K562 (cell line): Measurements from ENCODE around the gene CLEC18A. TPM values are rescaled to one million over a fixed set of nuclear protein-coding genes. Genes with fewer than 3 reads are reported as not detected.

Experiments used
- ATAC-seq: fragments of 200-7000 bp; cut with Tn5 transposase; 3 replicates; pipeline ENCODE4 v1.9.1; 2020; ENCODE audit warnings: moderate library complexity
- BruUV-seq: library from RNA; stranded (reverse); fragments of 400-500 nt; replicated peaks from 2 replicates; lab custom pipeline; 2021; lab: Mats Ljungman, UMichigan
- CTCF ChIA-PET: fragments of 300-600 bp; formaldehyde crosslinking; extraction: SDS; loops from one replicate; lab custom pipeline; 2021; ENCODE audit warnings: low intra/inter-chr PET ratio; lab: Yijun Ruan, JAX
- POLR2A ChIA-PET: fragments of 300-600, 350-650 bp; sonication (Branson Sonifier 250); formaldehyde crosslinking; extraction: SDS; loops from one replicate; lab custom pipeline; 2021; ENCODE audit warnings: antibody characterized with exemption, inconsistent platforms; lab: Yijun Ruan, JAX
- DNase-seq, 4 experiments: peaks; one replicate each; pipeline versions ENCODE4 v3.0.0 to v3.0.0-alpha.2; 2011 to 2018; ENCODE audit warnings: low spot score in 3 of 4, mixed read lengths in 3 of 4; ENCODE audit errors: extremely low read depth in 1 of 4
- FAIRE-seq: peaks from 2 replicates; lab custom pipeline; 2011; peaks lifted over from hg19 to GRCh38; lab: Jason Lieb, UNC
- H2AFZ ChIP-seq: 2 replicates; pipeline ENCODE4 v1.6.0; 2011; ENCODE audit warnings: low read depth, low read length, control low read depth, inconsistent platforms
- H3K27ac ChIP-seq: fragments of 200-600 bp; 3 replicates; pipeline ENCODE4 v1.8.0; 2011; ENCODE audit warnings: low read depth, mild to moderate bottlenecking, control low read depth, inconsistent platforms, low read length, moderate library complexity, mixed read lengths; ENCODE audit errors: extremely low read depth
- H3K27me3 ChIP-seq, 2 experiments: fragments of 300-600 bp in 1 of 2; 2 replicates in 1 of 2; 3 replicates in 1 of 2; pipeline versions ENCODE4 v1.6.0 to v1.8.0; 2011; ENCODE audit warnings: inconsistent platforms in 2 of 2, low read length in 2 of 2, mild to moderate bottlenecking in 1 of 2, mixed read lengths in 1 of 2, moderate library complexity in 1 of 2; ENCODE audit not compliant: control insufficient read depth in 2 of 2, insufficient read depth in 2 of 2
- H3K36me3 ChIP-seq: fragments of 300-600 bp; 3 replicates; pipeline ENCODE4 v1.8.0; 2011; ENCODE audit warnings: mild to moderate bottlenecking, low read length, inconsistent platforms; ENCODE audit not compliant: control insufficient read depth, insufficient read depth
- H3K4me1 ChIP-seq, 2 experiments: fragments of 200-600 bp in 1 of 2; replicated peaks in 1 of 2; 2 replicates in 1 of 2; 3 replicates in 1 of 2; pipeline versions ENCODE4 v1.5.1 to v1.8.0; 2011; ENCODE audit warnings: inconsistent platforms in 2 of 2, low read length in 2 of 2, mild to moderate bottlenecking in 1 of 2, mixed read lengths in 1 of 2, moderate library complexity in 1 of 2; ENCODE audit not compliant: control insufficient read depth in 2 of 2, insufficient read depth in 2 of 2
- H3K4me2 ChIP-seq: 2 replicates; pipeline ENCODE4 v1.6.1; 2011; ENCODE audit warnings: low read length, control low read depth, inconsistent platforms, mixed read lengths; ENCODE audit not compliant: insufficient read depth
- H3K4me3 ChIP-seq: fragments of 200-600 bp; sonication (generic), shearing (Covaris generic); 2 replicates; pipeline ENCODE4 v1.5.1; 2016; ENCODE audit warnings: control low read depth, inconsistent platforms
- H3K79me2 ChIP-seq: fragments of 200-600 bp; 3 replicates; pipeline ENCODE4 v1.8.0; 2011; ENCODE audit warnings: low read length, inconsistent platforms; ENCODE audit not compliant: control insufficient read depth, insufficient read depth
- H3K9ac ChIP-seq, 2 experiments: 2 replicates each; pipeline versions ENCODE4 v1.6.0 to v1.6.1; 2011; ENCODE audit warnings: low read depth in 2 of 2, low read length in 2 of 2, control low read depth in 1 of 2, inconsistent platforms in 1 of 2, mild to moderate bottlenecking in 1 of 2, mixed read lengths in 1 of 2; ENCODE audit not compliant: insufficient read depth in 1 of 2
- H3K9me1 ChIP-seq: one replicate; pipeline ENCODE4 v1.6.0; 2011; ENCODE audit warnings: inconsistent platforms, mild to moderate bottlenecking, low read length, moderate library complexity; ENCODE audit not compliant: control insufficient read depth, insufficient read depth
- H3K9me3 ChIP-seq: replicated peaks from 2 replicates; pipeline ENCODE4 v1.5.1; 2011; ENCODE audit warnings: low read depth, low read length, inconsistent platforms; ENCODE audit not compliant: control insufficient read depth, insufficient read depth
- H4K20me1 ChIP-seq: replicated peaks from 2 replicates; pipeline ENCODE4 v1.6.1; 2011; ENCODE audit warnings: low read length, inconsistent platforms, mixed read lengths; ENCODE audit not compliant: control insufficient read depth, insufficient read depth
- TFE3 ChIP-seq: fragments of 450-650 bp; formaldehyde crosslinking; IDR thresholded peaks from 2 replicates; pipeline ENCODE4 v1.4.0; 2020; ENCODE audit warnings: mild to moderate bottlenecking, mixed read lengths
- ZNF263 ChIP-seq: sonication (generic); formaldehyde crosslinking; IDR thresholded peaks from 2 replicates; pipeline ENCODE4 v1.8.0; 2022; ENCODE audit warnings: mild to moderate bottlenecking, missing genetic modification reagents, borderline replicate concordance
- WGBS: fragments of 100-300 bp; shearing (Covaris generic); methylation state at CpG from one replicate; pipeline ENCODE4 v1.1.6; 2016; ENCODE audit warnings: low coverage, mixed read lengths; ENCODE audit not compliant: insufficient coverage; ENCODE audit errors: missing lambda C conversion rate; 5-methylcytosine and 5-hydroxymethylcytosine counted together
- in situ Hi-C: fragments of 300-500 bp; cut with MboI; formaldehyde crosslinking; loops from 4 replicates; pipeline ENCODE4 v1.15.0; 2018; ENCODE audit warnings: inconsistent platforms, mixed read lengths
- intact Hi-C: fragments of 100-400 bp; cut with micrococcal nuclease; formaldehyde crosslinking; loops from 2 replicates; pipeline ENCODE4 v1.14.2; 2022
- polyA plus RNA-seq, 8 experiments: library from polyadenylated mRNA; depleted of rRNA in 4 of 8; stranded (reverse) in 5 of 8; unstranded in 3 of 8; fragments of >200 nt; fragmentation: Nextera tagmentation in 2 of 8; fragmentation: Illumina TruSeq in 1 of 8; extraction: Ambion mirVana in 2 of 8; extraction: Trizol in 1 of 8; gene quantifications; 2 replicates each; pipeline versions ENCODE4 v1.2.1 to v1.2.3, GENCODE V29; 2011 to 2014; ENCODE audit warnings: inconsistent platforms in 1 of 8, missing spikeins in 1 of 8
- total RNA-seq, 7 experiments: library from RNA; depleted of rRNA in 6 of 7; stranded (reverse); fragments of >200 nt in 6 of 7; fragmentation: Illumina TruSeq in 2 of 7; extraction: Trizol in 2 of 7; gene quantifications; 2 replicates each; pipeline versions ENCODE4 v1.2.1 to v1.2.3, GENCODE V29; 2011 to 2021; ENCODE audit warnings: low replicate concordance in 1 of 7
- TF ChIP-seq, protein P1 (sequence below): fragments of 250-450 bp; sonication (Bioruptor Pico); IDR thresholded peaks from 2 replicates; pipeline ENCODE4 v1.4.0; 2020

The CLEC18A gene
- total and polyA plus RNA-seq, 9 of the 15 experiments (the other 6 are each of a cell fraction or from before 2014, with no cell fraction given), result 0.08 to 0.33 (median 0.23) TPM; not detected in 2

DNA sequence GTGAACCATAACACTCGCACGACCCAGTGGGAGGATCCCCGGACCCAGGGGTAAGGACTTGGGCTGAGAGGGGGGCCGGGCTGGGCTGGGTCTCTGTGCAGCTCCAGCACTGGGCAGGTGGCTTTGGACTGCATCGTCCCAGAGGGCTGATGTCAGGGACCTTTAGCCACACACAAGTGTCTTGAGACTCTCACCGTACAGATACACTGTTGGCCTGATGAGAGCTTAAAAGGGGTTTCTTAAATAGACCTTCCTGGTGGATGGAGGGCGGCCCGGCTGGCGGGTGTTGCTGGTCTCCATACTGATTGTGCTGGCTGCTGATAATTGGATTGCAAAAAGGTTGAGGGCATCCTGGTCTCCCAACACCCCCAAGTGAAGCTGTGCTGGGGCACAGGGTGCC is 21.7 kb upstream of the CLEC18A start:
- no peaks in the 10 kb centered on the region for H3K27me3 ChIP-seq
- in situ Hi-C loops, result loop anchor here (5.0 kb wide), 2 partner anchors 142 to 222 kb away; no protein-coding TSS in a partner anchor
- H3K27ac ChIP-seq, result no peak overlapping the region
- no TSS peak for BruUV-seq
- no peak overlapping the region for H2AFZ ChIP-seq
- no peaks in the 10 kb centered on the region for H3K9me1 ChIP-seq
- H4K20me1 ChIP-seq, result no peaks in the 10 kb centered on the region; the same call in 1 of the 2 replicates
- DNase-seq (no peak), ATAC-seq (no peak), FAIRE-seq (no peak)
- intact Hi-C loops, result no loop called here
- ChIA-PET POLR2A (interaction anchor here (0.5 kb wide), 1 partner anchor 25 kb away, joined by 3 read pairs; no protein-coding TSS in a partner anchor), CTCF (interaction anchor here (0.6 to 3.6 kb wide), 4 partner anchors 133 to 533 kb away, joined by 3 to 21 read pairs (median 4); no protein-coding TSS in a partner anchor)
- H3K36me3 ChIP-seq, result peaks cover 26% of the 10 kb centered on the region; the same call in 1 of the 3 replicates
- no peak for TF ChIP-seq TFE3 (CRISPR knock-in tag)
- TF ChIP-seq ZNF263 (CRISPR knock-in tag), result no peak
- TF ChIP-seq, protein P1, sequence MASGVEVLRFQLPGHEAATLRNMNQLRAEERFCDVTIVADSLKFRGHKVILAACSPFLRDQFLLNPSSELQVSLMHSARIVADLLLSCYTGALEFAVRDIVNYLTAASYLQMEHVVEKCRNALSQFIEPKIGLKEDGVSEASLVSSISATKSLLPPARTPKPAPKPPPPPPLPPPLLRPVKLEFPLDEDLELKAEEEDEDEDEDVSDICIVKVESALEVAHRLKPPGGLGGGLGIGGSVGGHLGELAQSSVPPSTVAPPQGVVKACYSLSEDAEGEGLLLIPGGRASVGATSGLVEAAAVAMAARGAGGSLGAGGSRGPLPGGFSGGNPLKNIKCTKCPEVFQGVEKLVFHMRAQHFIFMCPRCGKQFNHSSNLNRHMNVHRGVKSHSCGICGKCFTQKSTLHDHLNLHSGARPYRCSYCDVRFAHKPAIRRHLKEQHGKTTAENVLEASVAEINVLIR (CRISPR knock-in tag), result no peak
- H3K79me2 ChIP-seq, result no peaks in the 10 kb centered on the region
- H3K4me3 ChIP-seq, result no peak overlapping the region
- H3K9me3 ChIP-seq, result no peaks in the 10 kb centered on the region
- 0 out of 5 replicates have a peak, but pooled peaks cover 0 to 3% of the 10 kb centered on the region in 2 experiments for H3K4me1 ChIP-seq
- no peak overlapping the region for H3K4me2 ChIP-seq
- 64% methylated on average over 9 of the region's 9 CpGs for WGBS
- H3K9ac ChIP-seq, result no peak overlapping the region
